Suprapubic skin (tissue), 4 donors: Measurements from ENCODE around the gene MEI1.

Source experiments
- EP300 ChIP-seq: sonication (generic); formaldehyde crosslinking; IDR thresholded peaks from one replicate; pipeline ENCODE4 v1.6.1; 2017; ENCODE audit warnings: antibody characterized with exemption
- POLR2A ChIP-seq, 2 donors: fragments of 450-650 bp; IDR thresholded peaks; one replicate each; pipeline ENCODE4 v1.6.1; 2017; ENCODE audit warnings: antibody characterized with exemption in 2 of 2, mild to moderate bottlenecking in 2 of 2, moderate library complexity in 2 of 2
- POLR2AphosphoS5 ChIP-seq, 3 donors: sonication (generic); formaldehyde crosslinking; IDR thresholded peaks; one replicate each; pipeline ENCODE4 v1.6.1; 2017; ENCODE audit warnings: antibody characterized with exemption in 3 of 3
- TF ChIP-seq, protein P1 (sequence below), 2 donors: fragments of 200-600 bp in 1 of 2; fragments of 450-650 bp in 1 of 2; sonication (generic) in 1 of 2; IDR thresholded peaks; one replicate each; pipeline ENCODE4 v1.5.1; 2016 to 2019; ENCODE audit warnings: antibody characterized with exemption in 2 of 2, mild to moderate bottlenecking in 1 of 2, moderate library complexity in 1 of 2

DNA sequence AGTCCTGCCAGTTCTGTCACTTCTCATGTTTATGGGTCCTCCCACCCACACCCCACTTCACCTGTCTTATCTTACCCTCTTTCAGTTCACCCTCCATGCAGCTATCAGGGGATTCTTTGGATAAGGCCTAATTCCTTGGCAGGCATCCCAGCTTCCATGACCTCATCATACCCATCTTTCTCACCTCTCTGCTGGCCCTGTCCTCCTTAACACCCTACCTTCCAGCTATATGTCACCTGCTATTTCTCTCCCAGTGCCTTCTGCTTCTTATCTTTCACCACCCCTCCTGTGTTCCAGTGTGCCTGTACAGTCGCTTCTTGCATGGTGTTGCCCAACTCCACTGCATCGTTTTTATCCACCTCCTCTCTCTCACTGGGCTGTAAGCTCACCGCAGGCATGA is 38.9 kb upstream of the MEI1 start:
- TF ChIP-seq, protein P1, sequence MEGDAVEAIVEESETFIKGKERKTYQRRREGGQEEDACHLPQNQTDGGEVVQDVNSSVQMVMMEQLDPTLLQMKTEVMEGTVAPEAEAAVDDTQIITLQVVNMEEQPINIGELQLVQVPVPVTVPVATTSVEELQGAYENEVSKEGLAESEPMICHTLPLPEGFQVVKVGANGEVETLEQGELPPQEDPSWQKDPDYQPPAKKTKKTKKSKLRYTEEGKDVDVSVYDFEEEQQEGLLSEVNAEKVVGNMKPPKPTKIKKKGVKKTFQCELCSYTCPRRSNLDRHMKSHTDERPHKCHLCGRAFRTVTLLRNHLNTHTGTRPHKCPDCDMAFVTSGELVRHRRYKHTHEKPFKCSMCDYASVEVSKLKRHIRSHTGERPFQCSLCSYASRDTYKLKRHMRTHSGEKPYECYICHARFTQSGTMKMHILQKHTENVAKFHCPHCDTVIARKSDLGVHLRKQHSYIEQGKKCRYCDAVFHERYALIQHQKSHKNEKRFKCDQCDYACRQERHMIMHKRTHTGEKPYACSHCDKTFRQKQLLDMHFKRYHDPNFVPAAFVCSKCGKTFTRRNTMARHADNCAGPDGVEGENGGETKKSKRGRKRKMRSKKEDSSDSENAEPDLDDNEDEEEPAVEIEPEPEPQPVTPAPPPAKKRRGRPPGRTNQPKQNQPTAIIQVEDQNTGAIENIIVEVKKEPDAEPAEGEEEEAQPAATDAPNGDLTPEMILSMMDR (IDR thresholded peaks at IDR 0.05), result no peak
- TF ChIP-seq POLR2AphosphoS5 (IDR thresholded peaks at IDR 0.05) (no peak), POLR2A (IDR thresholded peaks at IDR 0.05) (no peak), EP300 (no peak)
